Hematopoietic multipotent progenitor cell treated with erythropoietin and hydrocortisone succinate and interleukin-3 and kit ligand, for 17 days (in vitro differentiated cells): ENCODE results near the gene MIER3.

Source experiments
- DNase-seq: peaks from one replicate; pipeline ENCODE4 v3.0.0-alpha.2; 2015; ENCODE audit warnings: low spot score

MIER3 gene

DNA sequence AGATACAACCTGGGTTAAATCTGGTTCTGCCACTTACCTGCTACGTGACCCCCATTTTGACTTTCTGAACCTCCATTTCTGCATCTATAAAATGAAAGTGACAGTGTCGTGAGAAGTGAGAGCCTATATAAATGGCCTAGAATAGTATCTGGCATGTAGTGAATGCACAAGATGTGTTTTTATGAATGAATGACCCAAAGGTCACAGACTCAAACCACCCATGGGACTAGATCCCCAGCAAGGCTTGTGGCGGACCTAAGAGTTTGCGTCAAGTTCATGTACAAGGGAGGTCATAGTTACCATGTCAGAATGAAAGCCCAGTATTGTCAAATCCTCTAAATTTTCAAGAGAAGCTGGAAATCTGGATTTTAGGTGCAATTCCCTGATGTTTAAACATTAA, 53.7 kb downstream of the MIER3 start:
- DNase-seq = no peak

DNA sequence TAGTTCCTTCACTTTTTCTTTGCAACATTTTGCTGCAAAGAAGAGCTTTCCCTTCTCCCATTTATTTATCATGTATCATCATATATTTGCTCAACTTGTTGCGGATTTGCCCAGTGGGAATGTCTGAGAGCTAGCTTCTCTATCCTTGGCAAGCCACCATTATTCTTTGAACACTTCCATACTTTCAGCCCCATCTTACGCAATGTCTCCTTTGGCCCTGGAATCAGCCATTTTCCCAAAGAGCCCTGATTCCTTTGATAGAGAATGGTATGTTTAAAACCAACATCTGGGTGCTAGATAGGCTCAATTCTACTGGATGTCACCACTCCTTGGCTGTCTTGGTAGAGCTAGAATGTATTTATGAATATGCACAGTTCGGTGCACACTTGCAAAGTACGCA, 55.2 kb downstream of the MIER3 start:
- no peak for DNase-seq

DNA sequence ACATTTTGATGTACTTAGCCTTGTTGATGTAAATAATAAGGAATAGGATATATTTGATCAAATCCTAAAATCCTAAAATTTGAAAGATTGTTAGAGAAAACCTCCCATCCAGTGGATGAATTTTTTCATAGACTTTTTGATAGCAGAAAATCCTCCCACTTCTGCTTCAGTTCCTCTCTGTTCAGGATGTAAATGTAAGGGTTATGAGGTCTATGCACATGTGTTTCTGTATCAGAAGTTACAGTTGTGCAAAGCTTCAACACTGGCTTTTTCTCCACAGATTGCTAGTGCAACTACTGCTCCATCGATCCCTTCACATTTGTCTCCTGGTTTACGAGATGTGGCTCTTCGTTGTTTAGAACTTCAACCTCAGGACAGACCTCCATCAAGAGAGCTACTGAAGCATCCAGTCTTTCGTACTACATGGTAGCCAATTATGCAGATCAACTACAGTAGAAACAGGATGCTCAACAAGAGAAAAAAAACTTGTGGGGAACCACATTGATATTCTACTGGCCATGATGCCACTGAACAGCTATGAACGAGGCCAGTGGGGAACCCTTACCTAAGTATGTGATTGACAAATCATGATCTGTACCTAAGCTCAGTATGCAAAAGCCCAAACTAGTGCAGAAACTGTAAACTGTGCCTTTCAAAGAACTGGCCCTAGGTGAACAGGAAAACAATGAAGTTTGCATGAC, 58.5 kb downstream of the MIER3 start:
- DNase-seq = no peak

DNA sequence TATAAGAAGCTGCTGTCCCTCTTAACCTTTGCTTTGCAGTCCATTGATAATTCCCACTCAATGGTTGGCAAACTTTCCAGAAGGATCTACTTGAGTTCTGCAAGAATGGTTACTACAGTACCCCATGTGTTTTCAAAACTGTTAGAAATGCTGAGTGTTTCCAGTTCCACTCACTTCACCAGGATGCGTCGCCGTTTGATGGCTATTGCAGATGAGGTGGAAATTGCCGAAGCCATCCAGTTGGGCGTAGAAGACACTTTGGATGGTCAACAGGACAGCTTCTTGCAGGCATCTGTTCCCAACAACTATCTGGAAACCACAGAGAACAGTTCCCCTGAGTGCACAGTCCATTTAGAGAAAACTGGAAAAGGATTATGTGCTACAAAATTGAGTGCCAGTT, 70.4 kb downstream of the MIER3 start:
- DNase-seq = no peak

DNA sequence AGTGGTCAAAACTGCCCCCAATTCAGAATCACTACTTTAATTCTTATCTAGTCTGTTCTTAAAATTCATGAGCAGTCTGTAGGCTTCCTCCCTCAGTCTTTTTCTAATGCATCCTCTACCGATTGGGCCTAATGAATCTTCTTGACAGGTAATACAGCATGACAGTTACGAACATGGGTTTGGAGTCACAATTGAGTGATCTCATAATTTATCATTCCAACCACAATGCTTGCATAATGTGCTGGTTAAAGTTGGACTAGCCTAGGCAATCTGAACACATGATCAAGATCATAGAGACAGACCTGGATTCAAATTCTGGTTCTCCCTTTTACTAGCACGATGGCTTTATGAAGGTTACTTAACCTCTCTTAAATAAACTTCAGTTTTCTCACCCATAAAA, 75.6 kb downstream of the MIER3 start:
- DNase-seq = no peak

DNA sequence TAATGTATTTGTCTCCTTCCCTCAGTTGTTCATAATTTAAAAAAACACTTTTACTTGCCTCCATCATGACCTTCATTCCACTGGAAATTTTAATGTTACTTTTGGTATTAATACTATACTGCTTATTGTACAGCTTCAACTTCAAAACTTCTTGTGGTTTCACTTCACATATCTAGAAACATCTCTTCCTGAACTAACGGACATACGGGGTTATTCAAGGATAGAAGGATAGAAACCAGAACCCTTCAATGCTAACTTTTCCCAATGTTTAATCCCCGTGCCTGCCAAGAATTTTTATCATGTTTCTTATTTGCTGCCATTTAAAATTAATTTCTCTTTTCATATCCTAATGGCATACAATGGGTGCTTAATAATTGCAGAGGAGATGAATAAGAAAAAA, 78.9 kb downstream of the MIER3 start:
- DNase-seq = no peak

DNA sequence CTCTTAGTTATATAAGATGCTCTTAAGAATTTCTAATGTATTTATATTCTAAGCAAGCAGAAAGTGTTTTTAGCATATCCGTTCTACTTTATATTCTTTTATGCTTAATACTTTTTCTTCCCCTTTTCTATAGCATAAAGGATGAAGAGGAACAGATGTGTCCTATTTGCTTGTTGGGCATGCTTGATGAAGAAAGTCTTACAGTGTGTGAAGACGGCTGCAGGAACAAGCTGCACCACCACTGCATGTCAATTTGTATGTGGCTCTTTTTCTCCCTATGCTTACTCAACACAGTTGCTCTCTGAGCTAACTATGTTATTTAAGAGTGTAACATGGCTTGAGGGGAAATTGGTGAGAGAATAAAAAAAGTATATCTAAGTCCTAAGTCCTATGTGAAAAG, 80.1 kb downstream of the MIER3 start:
- no peak for DNase-seq
